ENCODE measurements around the gene SDF2. TPM values are rescaled to one million over a fixed set of nuclear protein-coding genes. Genes with fewer than 3 reads are reported as not detected.
"Not testable (repeated sequence)": the region's sequence is repeated elsewhere in the genome, so short reads cannot be mapped to it uniquely, and the experiment has no call there.

Gene SDF2
- total RNA-seq, 1 experiment from 2014 or later = 46.0 TPM

- no peak for DNase-seq
- no peaks in the 10 kb centered on the region for H3K27me3 ChIP-seq
- H3K36me3 ChIP-seq = peaks cover 81% of the 10 kb centered on the region
- no peaks in the 10 kb centered on the region for H3K4me1 ChIP-seq
- no peak overlapping the region for H3K4me3 ChIP-seq
- H3K9me3 ChIP-seq (replicated peaks) = no peaks in the 10 kb centered on the region
- H3K27ac ChIP-seq = no peak overlapping the region
These were observed 37.6 kb downstream of the SDF2 start for GRCh38 chr17:28624148-28624547.

- Histone ChIP-seq H3K27ac (no peak overlapping the region), H3K4me3 (no peak overlapping the region), H3K9me3 (replicated peaks) (no peaks in the 10 kb centered on the region), H3K27me3 (no peaks in the 10 kb centered on the region), H3K4me1 (no peaks in the 10 kb centered on the region), H3K36me3 (peaks cover 84% of the 10 kb centered on the region)
- DNase-seq = no peak
These were observed 38.0 kb downstream of the SDF2 start for GRCh38 chr17:28623696-28624095.

GRCh38 chr17:28622186-28622585 lies 39.5 kb downstream of the SDF2 start:
- Histone ChIP-seq H3K27me3 (no peaks in the 10 kb centered on the region), H3K4me1 (no peaks in the 10 kb centered on the region), H3K27ac (no peak overlapping the region), H3K36me3 (peaks cover 83% of the 10 kb centered on the region), H3K9me3 (replicated peaks) (no peaks in the 10 kb centered on the region), H3K4me3 (no peak overlapping the region)
- no peak for DNase-seq

GRCh38 chr17:28620010-28620409 lies 41.7 kb downstream of the SDF2 start:
- peaks cover 95% of the 10 kb centered on the region for H3K36me3 ChIP-seq
- no peak overlapping the region for H3K4me3 ChIP-seq
- no peaks in the 10 kb centered on the region for H3K4me1 ChIP-seq
- no peaks in the 10 kb centered on the region for H3K9me3 ChIP-seq (replicated peaks)
- H3K27me3 ChIP-seq = no peaks in the 10 kb centered on the region
- no peak overlapping the region for H3K27ac ChIP-seq
- no peak for DNase-seq

GRCh38 chr17:28618464-28618863 lies 43.2 kb downstream of the SDF2 start:
- Histone ChIP-seq H3K27ac (no peak overlapping the region), H3K9me3 (replicated peaks) (no peaks in the 10 kb centered on the region), H3K27me3 (no peaks in the 10 kb centered on the region), H3K4me1 (no peaks in the 10 kb centered on the region), H3K36me3 (peaks cover 90% of the 10 kb centered on the region), H3K4me3 (no peak overlapping the region)
- no peak for DNase-seq

- Histone ChIP-seq H3K27ac (no peak overlapping the region), H3K4me1 (no peaks in the 10 kb centered on the region), H3K9me3 (replicated peaks) (no peaks in the 10 kb centered on the region), H3K4me3 (no peak overlapping the region), H3K36me3 (peaks cover 80% of the 10 kb centered on the region), H3K27me3 (no peaks in the 10 kb centered on the region)
- DNase-seq = peak in 1 of 2 experiments; percentile 26
These were observed 45.4 kb downstream of the SDF2 start for GRCh38 chr17:28616281-28616680.

GRCh38 chr17:28615260-28615940 lies 46.3 kb downstream of the SDF2 start:
- Histone ChIP-seq H3K4me1 (no peaks in the 10 kb centered on the region), H3K27me3 (no peaks in the 10 kb centered on the region), H3K27ac (no peak overlapping the region), H3K9me3 (replicated peaks) (no peaks in the 10 kb centered on the region), H3K36me3 (peaks cover 76% of the 10 kb centered on the region), H3K4me3 (no peak overlapping the region)
- DNase-seq = no peak

GRCh38 chr17:28613931-28614381 lies 47.8 kb downstream of the SDF2 start, which contains the start of gene RSKR:
Gene RSKR, minus strand, starts transcription at chr17:28614185. Its CDS starts 24 bp downstream, at chr17:28614161.
- Histone ChIP-seq H3K4me3 (no peak within 1 kb of the TSS), H3K27me3 (no peaks in the 10 kb centered on the region), H3K27ac (no peak within 1 kb of the TSS), H3K36me3 (peaks cover 65% of the 10 kb centered on the region), H3K9me3 (replicated peaks) (no peaks in the 10 kb centered on the region), H3K4me1 (no peaks in the 10 kb centered on the region)
- no peak for DNase-seq

GRCh38 chr17:28612936-28613872 lies 48.5 kb downstream of the SDF2 start:
- no peak overlapping the region for H3K27ac ChIP-seq
- H3K4me3 ChIP-seq = no peak overlapping the region
- no peaks in the 10 kb centered on the region for H3K4me1 ChIP-seq
- no peaks in the 10 kb centered on the region for H3K27me3 ChIP-seq
- peaks cover 58% of the 10 kb centered on the region for H3K36me3 ChIP-seq
- H3K9me3 ChIP-seq (replicated peaks) = no peaks in the 10 kb centered on the region
- DNase-seq = peak; percentile 54 to 70

- no peak for DNase-seq
- peaks cover 53% of the 10 kb centered on the region for H3K36me3 ChIP-seq
These were observed 49.2 kb downstream of the SDF2 start for GRCh38 chr17:28612531-28612930.

GRCh38 chr17:28610376-28610775 lies 51.3 kb downstream of the SDF2 start:
- no peak for DNase-seq
- H3K36me3 ChIP-seq = peaks cover 35% of the 10 kb centered on the region
- no peak overlapping the region for H3K27ac ChIP-seq
- H3K4me3 ChIP-seq = no peak overlapping the region
- H3K4me1 ChIP-seq = no peaks in the 10 kb centered on the region
- no peaks in the 10 kb centered on the region for H3K9me3 ChIP-seq (replicated peaks)
- H3K27me3 ChIP-seq = no peaks in the 10 kb centered on the region

More at GRCh38 chr17:28612531-28612930, 49.2 kb downstream of the SDF2 start:
- no peaks in the 10 kb centered on the region for H3K4me1 ChIP-seq
- no peak overlapping the region for H3K4me3 ChIP-seq
- no peaks in the 10 kb centered on the region for H3K9me3 ChIP-seq (replicated peaks)
- H3K27ac ChIP-seq = no peak overlapping the region
- H3K27me3 ChIP-seq = no peaks in the 10 kb centered on the region

- H3K4me3 ChIP-seq; H3K27me3 ChIP-seq; H3K9me3 ChIP-seq (replicated peaks); H3K36me3 ChIP-seq; H3K4me1 ChIP-seq; H3K27ac ChIP-seq; DNase-seq: not testable (repeated sequence)
These were observed 57.7 kb downstream of the SDF2 start for GRCh38 chr17:28604031-28604430.

- peak overlapping the region; percentile 85 for H3K27ac ChIP-seq
- H3K27me3 ChIP-seq = no peaks in the 10 kb centered on the region
- H3K4me1 ChIP-seq = no peaks in the 10 kb centered on the region
- peak; percentile 70 to 79 for DNase-seq
- H3K9me3 ChIP-seq (replicated peaks) = no peaks in the 10 kb centered on the region
- peaks cover 11% of the 10 kb centered on the region; the same call in 1 of the 2 replicates for H3K36me3 ChIP-seq
- peak overlapping the region; percentile 94 for H3K4me3 ChIP-seq
These were observed 62.2 kb downstream of the SDF2 start for GRCh38 chr17:28599311-28600184.

GRCh38 chr17:28598799-28599310 lies 62.9 kb downstream of the SDF2 start, which contains the start of gene SPAG5:
Gene SPAG5, minus strand, starts transcription at chr17:28599025. Its CDS starts 79 bp downstream, at chr17:28598946.
- Histone ChIP-seq H3K4me3 (peak within 1 kb of the TSS; percentile 94), H3K4me1 (no peaks in the 10 kb centered on the region), H3K9me3 (replicated peaks) (no peaks in the 10 kb centered on the region), H3K36me3 (peaks cover 17% of the 10 kb centered on the region), H3K27me3 (no peaks in the 10 kb centered on the region), H3K27ac (peak within 1 kb of the TSS; percentile 85)
- DNase-seq = peak; percentile 95 to 97
